Vagina (tissue), 2 donors: Measurements from ENCODE around the gene USP6NL. TPM values are rescaled to one million over a fixed set of nuclear protein-coding genes. Genes with fewer than 3 reads are reported as not detected.

ENCODE experiments used
- DNase-seq, 2 donors: peaks; one replicate each; pipeline ENCODE4 v3.0.0-alpha.2; 2017; ENCODE audit errors: extremely low spot score in 2 of 2
- H3K27ac ChIP-seq: fragments of 200-600 bp; sonication (generic); one replicate; pipeline ENCODE4 v1.5.1; 2019
- H3K27me3 ChIP-seq: fragments of 200-600 bp; sonication (generic); one replicate; pipeline ENCODE4 v1.5.1; 2019
- H3K36me3 ChIP-seq, 2 donors: fragments of 200-600 bp; sonication (generic); one replicate each; pipeline ENCODE4 v1.5.1; 2017 to 2019
- H3K4me1 ChIP-seq: fragments of 200-600 bp; sonication (generic); one replicate; pipeline ENCODE4 v1.5.1; 2019
- H3K4me3 ChIP-seq, 2 donors: fragments of 200-600 bp; sonication (generic); 1 replicate in 1 of 2; 2 replicates in 1 of 2; pipeline ENCODE4 v1.5.1; 2016 to 2019
- H3K9me3 ChIP-seq: fragments of 200-600 bp; sonication (generic); one replicate; pipeline ENCODE4 v1.5.1; 2019
- CTCF ChIP-seq, 3 experiments: fragments of 450-650 bp in 2 of 3; fragments of 200-600 bp in 1 of 3; sonication (generic) in 1 of 3; IDR thresholded peaks; one replicate each; pipeline ENCODE4 v1.5.1; 2017 to 2019; ENCODE audit warnings: antibody characterized with exemption in 3 of 3, mild to moderate bottlenecking in 2 of 3, moderate library complexity in 2 of 3
- POLR2A ChIP-seq, 2 donors: fragments of 450-650 bp; IDR thresholded peaks; one replicate each; pipeline ENCODE4 v1.6.1; 2017; ENCODE audit warnings: antibody characterized with exemption in 2 of 2, mild to moderate bottlenecking in 2 of 2, moderate library complexity in 2 of 2
- POLR2AphosphoS5 ChIP-seq, 2 donors: sonication (generic); formaldehyde crosslinking; IDR thresholded peaks; one replicate each; pipeline ENCODE4 v1.9.0; 2017; ENCODE audit warnings: antibody characterized with exemption in 2 of 2, mild to moderate bottlenecking in 2 of 2, low read depth in 1 of 2; ENCODE audit not compliant: insufficient read depth in 1 of 2
- intact Hi-C: fragments of 100-400 bp; cut with DNase I; formaldehyde crosslinking; loops from one replicate; pipeline ENCODE4 v1.15.1; 2023
- total RNA-seq: library from RNA; depleted of rRNA; stranded (reverse); fragments of >200 nt; gene quantifications from one replicate; pipeline ENCODE4 v1.2.3, GENCODE V29; 2016

USP6NL gene
- total RNA-seq, 1 donor from 2014 or later = 23.3 TPM

- Histone ChIP-seq H3K4me3 (no peak overlapping the region), H3K4me1 (peaks cover 11% of the 10 kb centered on the region), H3K9me3 (no peaks in the 10 kb centered on the region), H3K27ac (no peak overlapping the region), H3K27me3 (no peaks in the 10 kb centered on the region), H3K36me3 (no peaks in the 10 kb centered on the region)
- no peak for DNase-seq
- TF ChIP-seq POLR2A (IDR thresholded peaks at IDR 0.05) (no peak), CTCF (IDR thresholded peaks at IDR 0.05) (no peak), POLR2AphosphoS5 (IDR thresholded peaks at IDR 0.05; ENCODE audit: insufficient read depth in 1 of 2, low read depth in 1 of 2) (no peak)
- intact Hi-C loops = no loop called here
These were observed 42.0 kb downstream of the USP6NL start for GRCh38 chr10:11569471-11569870.

GRCh38 chr10:11568578-11568977 lies 42.9 kb downstream of the USP6NL start:
- TF ChIP-seq CTCF (IDR thresholded peaks at IDR 0.05) = no peak
- no peak for TF ChIP-seq POLR2A (IDR thresholded peaks at IDR 0.05)
- TF ChIP-seq POLR2AphosphoS5 (IDR thresholded peaks at IDR 0.05; ENCODE audit: insufficient read depth in 1 of 2, low read depth in 1 of 2) = no peak
- intact Hi-C loops = no loop called here
- no peaks in the 10 kb centered on the region for H3K36me3 ChIP-seq

GRCh38 chr10:11564741-11565140 lies 46.7 kb downstream of the USP6NL start:
- Histone ChIP-seq H3K27ac (no peak overlapping the region), H3K36me3 (no peaks in the 10 kb centered on the region), H3K4me1 (no peaks in the 10 kb centered on the region), H3K27me3 (no peaks in the 10 kb centered on the region), H3K4me3 (no peak overlapping the region), H3K9me3 (no peaks in the 10 kb centered on the region)
- intact Hi-C loops = no loop called here
- TF ChIP-seq POLR2AphosphoS5 (IDR thresholded peaks at IDR 0.05; ENCODE audit: insufficient read depth in 1 of 2, low read depth in 1 of 2) (no peak), POLR2A (IDR thresholded peaks at IDR 0.05) (no peak), CTCF (IDR thresholded peaks at IDR 0.05) (no peak)
- DNase-seq = no peak

More at GRCh38 chr10:11568578-11568977, 42.9 kb downstream of the USP6NL start:
- Histone ChIP-seq H3K4me3 (no peak overlapping the region), H3K4me1 (peaks cover 4% of the 10 kb centered on the region), H3K27me3 (no peaks in the 10 kb centered on the region), H3K27ac (no peak overlapping the region), H3K9me3 (no peaks in the 10 kb centered on the region)
- DNase-seq = no peak

GRCh38 chr10:11563936-11564335 lies 47.5 kb downstream of the USP6NL start:
- H3K4me3 ChIP-seq = no peak overlapping the region
- intact Hi-C loops = no loop called here
- no peaks in the 10 kb centered on the region for H3K4me1 ChIP-seq
- no peak for TF ChIP-seq POLR2AphosphoS5 (IDR thresholded peaks at IDR 0.05; ENCODE audit: insufficient read depth in 1 of 2, low read depth in 1 of 2)
- TF ChIP-seq POLR2A (IDR thresholded peaks at IDR 0.05) = no peak
- TF ChIP-seq CTCF (IDR thresholded peaks at IDR 0.05) = no peak
- H3K36me3 ChIP-seq = no peaks in the 10 kb centered on the region
- H3K27ac ChIP-seq = no peak overlapping the region
- no peak for DNase-seq
- no peaks in the 10 kb centered on the region for H3K9me3 ChIP-seq
- no peaks in the 10 kb centered on the region for H3K27me3 ChIP-seq

GRCh38 chr10:11562888-11563287 lies 48.6 kb downstream of the USP6NL start:
- H3K36me3 ChIP-seq = no peaks in the 10 kb centered on the region

More at GRCh38 chr10:11562888-11563287, 48.6 kb downstream of the USP6NL start:
- Histone ChIP-seq H3K4me1 (no peaks in the 10 kb centered on the region), H3K27ac (no peak overlapping the region), H3K9me3 (no peaks in the 10 kb centered on the region), H3K27me3 (no peaks in the 10 kb centered on the region), H3K4me3 (no peak overlapping the region)
- intact Hi-C loops = no loop called here
- DNase-seq = no peak
- TF ChIP-seq POLR2A (IDR thresholded peaks at IDR 0.05) (no peak), POLR2AphosphoS5 (IDR thresholded peaks at IDR 0.05; ENCODE audit: insufficient read depth in 1 of 2, low read depth in 1 of 2) (no peak), CTCF (IDR thresholded peaks at IDR 0.05) (no peak)
